Neural crest cell (in vitro differentiated cells): ENCODE measurements around the gene GPR156. TPM values are rescaled to one million over a fixed set of nuclear protein-coding genes. Genes with fewer than 3 reads are reported as not detected.

Experiments
- DNase-seq: peaks from one replicate; pipeline ENCODE4 v3.0.0; 2021; ENCODE audit warnings: low read depth, mixed read lengths, low spot score
- H3K27ac Mint-ChIP-seq: one replicate; pipeline ENCODE4 v1.8.0; 2021; ENCODE audit warnings: mild to moderate bottlenecking, mixed read lengths; ENCODE audit not compliant: unreplicated experiment
- H3K27me3 Mint-ChIP-seq: 2 replicates; pipeline ENCODE4 v1.8.0; 2021; ENCODE audit warnings: low read depth, mild to moderate bottlenecking, mixed read lengths
- H3K36me3 Mint-ChIP-seq: 2 replicates; pipeline ENCODE4 v1.8.0; 2021; ENCODE audit warnings: low read depth, mild to moderate bottlenecking, mixed read lengths
- H3K4me1 Mint-ChIP-seq: 2 replicates; pipeline ENCODE4 v1.8.0; 2021; ENCODE audit warnings: mixed read lengths
- H3K4me3 Mint-ChIP-seq: one replicate; pipeline ENCODE4 v1.8.0; 2021; ENCODE audit warnings: mild to moderate bottlenecking, mixed read lengths
- H3K9me3 Mint-ChIP-seq: 2 replicates; pipeline ENCODE4 v1.8.0; 2021; ENCODE audit warnings: mixed read lengths
- total RNA-seq: library from RNA; stranded (reverse); gene quantifications from 2 replicates; pipeline ENCODE4 v1.2.1, GENCODE V29; 2021
- TF ChIP-seq, protein P1 (sequence below): fragments of 200-600 bp; sonication (generic); conservative IDR thresholded peaks from 2 replicates; pipeline ENCODE4 v1.5.0; 2021; ENCODE audit warnings: antibody characterized with exemption, mild to moderate bottlenecking

Gene GPR156
- total RNA-seq, 1 donor from 2014 or later, result 1.4 TPM

- no peaks in the 10 kb centered on the region for H3K27me3 Mint-ChIP-seq
- TF ChIP-seq, protein P1, sequence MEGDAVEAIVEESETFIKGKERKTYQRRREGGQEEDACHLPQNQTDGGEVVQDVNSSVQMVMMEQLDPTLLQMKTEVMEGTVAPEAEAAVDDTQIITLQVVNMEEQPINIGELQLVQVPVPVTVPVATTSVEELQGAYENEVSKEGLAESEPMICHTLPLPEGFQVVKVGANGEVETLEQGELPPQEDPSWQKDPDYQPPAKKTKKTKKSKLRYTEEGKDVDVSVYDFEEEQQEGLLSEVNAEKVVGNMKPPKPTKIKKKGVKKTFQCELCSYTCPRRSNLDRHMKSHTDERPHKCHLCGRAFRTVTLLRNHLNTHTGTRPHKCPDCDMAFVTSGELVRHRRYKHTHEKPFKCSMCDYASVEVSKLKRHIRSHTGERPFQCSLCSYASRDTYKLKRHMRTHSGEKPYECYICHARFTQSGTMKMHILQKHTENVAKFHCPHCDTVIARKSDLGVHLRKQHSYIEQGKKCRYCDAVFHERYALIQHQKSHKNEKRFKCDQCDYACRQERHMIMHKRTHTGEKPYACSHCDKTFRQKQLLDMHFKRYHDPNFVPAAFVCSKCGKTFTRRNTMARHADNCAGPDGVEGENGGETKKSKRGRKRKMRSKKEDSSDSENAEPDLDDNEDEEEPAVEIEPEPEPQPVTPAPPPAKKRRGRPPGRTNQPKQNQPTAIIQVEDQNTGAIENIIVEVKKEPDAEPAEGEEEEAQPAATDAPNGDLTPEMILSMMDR, result no peak
- H3K9me3 Mint-ChIP-seq, result no peaks in the 10 kb centered on the region
- no peaks in the 10 kb centered on the region for H3K36me3 Mint-ChIP-seq
- no peak for DNase-seq
- H3K4me3 Mint-ChIP-seq, result no peak overlapping the region
- H3K27ac Mint-ChIP-seq, result no peak overlapping the region
- H3K4me1 Mint-ChIP-seq, result peaks cover 5% of the 10 kb centered on the region
Observed at GRCh38 chr3:120172070-120172469, 113.0 kb downstream of the GPR156 start.

- TF ChIP-seq, protein P1, result no peak
- no peaks in the 10 kb centered on the region for H3K36me3 Mint-ChIP-seq
- H3K4me3 Mint-ChIP-seq, result no peak overlapping the region
- no peaks in the 10 kb centered on the region for H3K9me3 Mint-ChIP-seq
- H3K27ac Mint-ChIP-seq, result no peak overlapping the region
- H3K27me3 Mint-ChIP-seq, result no peaks in the 10 kb centered on the region
- H3K4me1 Mint-ChIP-seq, result no peaks in the 10 kb centered on the region
- no peak for DNase-seq
Observed at GRCh38 chr3:120171134-120171873, 113.7 kb downstream of the GPR156 start.

DNA sequence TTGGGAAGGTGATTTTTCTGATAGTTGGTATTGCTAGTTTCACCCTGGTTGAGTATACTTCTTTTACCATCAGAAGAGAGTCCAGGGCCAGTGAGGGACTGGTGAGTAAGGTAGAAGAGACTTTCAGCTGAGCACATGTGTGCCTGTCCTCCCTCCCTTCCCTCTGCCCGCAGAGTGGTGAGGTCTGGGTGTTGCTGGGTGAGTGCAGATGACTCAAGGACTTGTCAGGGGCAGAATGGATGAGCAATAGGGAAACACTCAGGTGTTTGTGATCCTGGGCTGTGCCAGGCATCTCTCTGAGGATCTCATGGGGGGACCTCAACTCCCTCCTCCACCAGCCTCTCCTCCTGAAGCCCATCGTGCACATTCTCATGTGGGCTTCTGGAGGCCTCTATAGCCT lies 114.8 kb downstream of the GPR156 start:
- Mint-ChIP-seq H3K9me3 (no peaks in the 10 kb centered on the region), H3K27me3 (no peaks in the 10 kb centered on the region), H3K27ac (no peak overlapping the region), H3K4me3 (no peak overlapping the region), H3K4me1 (no peaks in the 10 kb centered on the region), H3K36me3 (no peaks in the 10 kb centered on the region)
- no peak for DNase-seq
- TF ChIP-seq, protein P1, result no peak

DNA sequence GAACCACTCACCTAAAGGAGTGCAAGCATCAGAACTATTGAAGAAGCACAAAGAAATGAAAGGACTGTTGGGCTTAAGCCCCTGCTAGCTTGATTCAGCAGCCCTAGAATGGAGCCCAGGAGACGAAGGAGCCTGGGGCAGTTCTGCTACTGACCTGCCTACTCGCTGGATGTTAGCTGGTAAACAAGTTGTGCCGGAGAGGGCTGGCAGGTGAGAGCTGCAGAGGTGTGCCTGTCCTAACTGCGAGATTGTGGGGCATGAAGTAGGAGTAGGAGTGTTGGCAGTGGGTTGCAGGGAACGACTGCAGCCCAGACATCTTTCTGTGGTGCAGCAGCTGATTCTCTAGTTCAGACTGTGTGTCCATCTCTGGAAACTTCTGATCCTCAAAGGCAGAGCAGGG lies 115.6 kb downstream of the GPR156 start:
- no peaks in the 10 kb centered on the region for H3K36me3 Mint-ChIP-seq
- H3K27ac Mint-ChIP-seq, result no peak overlapping the region
- TF ChIP-seq, protein P1, result no peak
- H3K4me1 Mint-ChIP-seq, result no peaks in the 10 kb centered on the region
- no peak for DNase-seq
- H3K27me3 Mint-ChIP-seq, result no peaks in the 10 kb centered on the region
- no peak overlapping the region for H3K4me3 Mint-ChIP-seq
- no peaks in the 10 kb centered on the region for H3K9me3 Mint-ChIP-seq

- H3K27me3 Mint-ChIP-seq, result no peaks in the 10 kb centered on the region
- H3K4me3 Mint-ChIP-seq, result no peak overlapping the region
- H3K27ac Mint-ChIP-seq, result no peak overlapping the region
- DNase-seq, result no peak
- H3K4me1 Mint-ChIP-seq, result peaks cover under 1% of the 10 kb centered on the region
- H3K9me3 Mint-ChIP-seq, result no peaks in the 10 kb centered on the region
- TF ChIP-seq, protein P1, result no peak
- no peaks in the 10 kb centered on the region for H3K36me3 Mint-ChIP-seq
Observed at GRCh38 chr3:120168611-120169010, 116.4 kb downstream of the GPR156 start.
